ENCODE data around the gene CLSTN2.

The CLSTN2 gene

GRCh38 chr3:140053794-140054193, 118.8 kb downstream of the CLSTN2 start:
- DNase-seq = no peak

DNA sequence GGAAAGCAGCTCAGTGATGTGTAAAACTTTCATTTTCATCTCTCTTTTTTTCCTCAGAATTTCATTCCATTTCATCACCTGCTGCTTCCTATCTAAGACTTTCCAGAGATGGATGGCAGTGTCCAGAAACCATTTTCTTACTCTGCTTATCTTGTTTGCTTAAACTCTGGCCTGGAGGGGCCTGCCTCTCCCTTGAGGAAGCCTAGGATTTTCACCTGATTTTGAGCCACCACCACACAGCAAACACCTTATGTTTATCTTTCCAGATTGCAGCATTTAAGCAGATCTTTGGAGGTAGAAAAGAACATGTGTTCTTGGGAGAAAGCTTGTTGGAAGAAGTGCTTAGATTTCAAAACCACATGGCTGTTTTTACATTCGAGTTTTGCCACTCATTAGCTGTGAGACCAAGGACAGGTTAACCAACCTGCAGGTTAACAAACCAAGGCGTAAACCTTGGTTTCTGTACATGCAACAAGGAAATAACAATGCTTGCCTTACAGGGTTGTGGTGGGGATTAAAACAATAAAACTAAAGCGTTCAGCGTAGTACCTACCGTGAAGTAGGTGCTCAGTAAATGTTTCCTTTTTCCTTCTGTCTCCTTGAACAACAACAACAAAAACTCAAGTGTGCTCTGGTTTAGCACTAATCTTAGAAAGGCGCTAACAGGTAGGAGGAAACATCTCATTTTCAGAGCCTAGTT, 120.3 kb downstream of the CLSTN2 start:
- no peak for DNase-seq

- no peak for DNase-seq
Observed at GRCh38 chr3:140056047-140056446, 121.1 kb downstream of the CLSTN2 start.

GRCh38 chr3:140061211-140061610, 126.2 kb downstream of the CLSTN2 start:
- no peak for DNase-seq

DNA sequence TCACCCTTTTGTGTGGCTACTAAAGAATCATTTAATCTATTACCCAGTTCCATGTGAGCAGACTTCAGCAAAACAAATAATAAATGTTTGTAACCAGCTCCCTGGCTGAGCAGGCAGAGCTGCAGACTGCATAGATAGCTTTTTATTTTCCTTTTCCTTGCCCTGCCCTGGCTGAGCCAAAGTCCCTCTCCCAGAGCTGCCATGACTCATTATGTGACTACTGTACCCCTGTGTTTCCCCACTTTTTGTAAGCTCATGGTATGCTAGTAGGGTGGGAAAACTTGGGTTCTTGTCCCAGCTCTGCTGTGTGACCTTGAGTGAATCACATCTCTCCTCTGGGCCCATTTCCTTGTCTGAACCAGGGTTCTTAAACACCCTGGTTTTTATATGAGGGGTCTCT, 127.5 kb downstream of the CLSTN2 start:
- no peak for DNase-seq

GRCh38 chr3:140067487-140067886, 132.5 kb downstream of the CLSTN2 start:
- DNase-seq = no peak

DNA sequence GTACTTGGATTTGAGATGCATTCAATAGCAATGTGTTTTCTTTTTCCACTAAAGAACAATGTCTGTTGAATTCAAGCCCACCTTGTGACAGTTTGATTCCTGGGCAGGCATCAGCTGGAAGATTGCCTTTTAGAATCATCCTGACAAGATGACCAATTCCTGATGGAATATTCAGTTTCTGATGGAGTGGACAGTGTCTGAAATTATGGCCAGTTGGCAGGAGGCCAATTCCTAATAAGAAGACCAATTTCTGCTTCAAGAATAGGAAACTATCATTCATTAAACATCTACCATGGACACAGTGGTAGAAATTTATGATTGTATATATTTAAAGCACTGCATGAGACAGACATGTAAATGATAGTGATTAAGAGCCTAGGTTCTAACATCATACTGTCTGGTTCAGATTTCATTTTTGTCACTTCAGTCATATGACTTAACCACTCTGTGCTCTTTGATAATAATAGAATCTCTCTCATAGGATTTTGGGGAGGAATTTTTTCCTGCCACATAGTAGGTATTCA, 133.6 kb downstream of the CLSTN2 start:
- DNase-seq = no peak

- DNase-seq = no peak
Observed at GRCh38 chr3:140073278-140074045, 138.5 kb downstream of the CLSTN2 start.

DNA sequence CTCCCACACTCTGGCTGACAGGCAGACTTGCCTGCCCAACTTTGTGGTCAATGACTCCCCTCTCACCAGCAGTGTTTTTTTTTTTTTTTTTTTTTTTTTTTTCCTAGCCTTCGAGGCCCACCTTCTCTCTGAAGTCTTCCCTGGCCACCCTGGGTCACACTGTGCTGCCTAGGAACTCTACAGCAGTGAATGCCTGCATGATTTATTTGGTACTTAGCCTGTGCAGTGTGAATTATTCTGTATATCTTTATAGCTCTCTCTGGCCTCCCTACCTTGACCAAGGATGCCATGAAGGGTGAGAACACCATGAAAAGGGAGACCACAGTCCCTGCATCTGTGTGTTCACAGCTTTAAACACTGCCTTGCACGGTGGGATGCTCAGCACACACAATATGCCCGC, 141.6 kb downstream of the CLSTN2 start:
- no peak for DNase-seq

DNA sequence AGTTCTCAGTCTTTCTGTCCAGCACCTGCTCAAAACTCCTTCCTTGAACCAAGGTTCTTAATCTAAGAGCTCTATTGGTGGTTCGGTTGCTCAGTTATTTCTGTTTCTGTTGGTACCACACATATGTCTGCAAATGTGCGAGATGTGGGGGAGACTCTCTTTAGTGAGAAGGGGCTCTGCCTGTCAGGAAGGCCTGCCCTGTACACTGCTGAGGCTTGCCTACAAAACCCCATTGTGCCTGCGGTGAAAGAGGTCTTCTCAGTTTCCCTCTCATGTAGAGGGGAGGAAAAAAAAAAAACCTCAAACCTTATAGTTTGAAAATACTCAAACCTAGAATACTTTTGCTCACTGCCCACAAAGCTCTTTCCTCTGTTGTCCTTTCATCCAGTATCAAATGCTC, 142.4 kb downstream of the CLSTN2 start:
- no peak for DNase-seq

DNA sequence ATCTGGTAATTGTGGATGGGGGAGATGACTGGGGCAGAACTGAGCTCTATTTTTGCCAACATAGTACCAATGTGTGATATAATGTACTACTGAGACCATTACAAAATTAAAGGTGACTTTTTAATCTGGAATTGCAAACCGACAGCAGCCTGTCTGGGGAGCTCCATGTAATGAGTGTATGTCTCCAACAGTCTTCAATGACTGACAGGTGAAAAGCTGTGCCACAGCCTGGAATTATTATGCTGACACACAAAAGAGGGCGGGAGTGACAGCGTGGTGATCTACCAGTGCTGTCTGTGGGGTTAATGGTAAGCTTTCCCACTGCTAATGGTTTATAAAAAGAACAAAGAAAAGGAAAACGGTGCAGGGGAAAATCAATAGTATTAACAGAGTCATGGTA, 143.4 kb downstream of the CLSTN2 start:
- no peak for DNase-seq

DNA sequence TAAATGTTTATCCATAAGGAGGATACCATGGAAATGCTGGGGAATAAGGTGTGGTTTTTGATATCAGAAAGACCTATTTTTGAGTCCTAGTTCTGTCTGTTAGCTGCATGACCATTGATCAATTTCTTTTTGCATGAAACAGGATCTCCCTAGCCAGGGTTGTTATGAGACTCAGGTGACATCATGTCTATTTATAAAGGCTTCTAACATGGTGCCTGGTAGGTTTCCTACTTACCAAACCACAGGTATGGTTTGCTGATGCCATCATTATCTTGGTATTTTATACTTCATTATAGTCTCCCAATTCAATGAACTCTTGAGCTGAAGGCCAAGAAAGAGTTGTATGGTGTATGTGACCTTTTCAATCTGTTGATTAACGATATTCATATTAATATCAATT, 144.0 kb downstream of the CLSTN2 start:
- no peak for DNase-seq

DNA sequence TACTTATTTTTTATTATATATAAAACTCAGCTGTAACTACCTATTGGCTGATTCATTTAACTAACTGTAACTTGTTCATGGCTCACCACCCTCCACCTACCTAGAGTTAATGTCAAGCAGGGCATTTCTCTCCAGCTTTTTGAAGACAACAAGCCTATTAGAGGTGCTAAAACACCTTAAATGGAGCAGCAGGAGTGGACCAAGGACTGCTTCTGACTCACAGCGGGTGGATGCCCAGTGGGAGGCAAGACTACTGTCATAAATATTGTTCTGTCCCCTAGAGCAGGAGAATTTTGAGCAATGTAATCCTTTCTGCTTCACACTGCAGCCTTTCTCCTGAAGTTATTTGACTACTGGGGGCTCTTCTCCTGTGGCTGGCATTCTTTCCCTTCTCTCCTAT, 146.9 kb downstream of the CLSTN2 start:
- no peak for DNase-seq

GRCh38 chr3:140085001-140085400, 150.0 kb downstream of the CLSTN2 start:
- DNase-seq = no peak

GRCh38 chr3:140086642-140087041, 151.7 kb downstream of the CLSTN2 start:
- DNase-seq = no peak

DNA sequence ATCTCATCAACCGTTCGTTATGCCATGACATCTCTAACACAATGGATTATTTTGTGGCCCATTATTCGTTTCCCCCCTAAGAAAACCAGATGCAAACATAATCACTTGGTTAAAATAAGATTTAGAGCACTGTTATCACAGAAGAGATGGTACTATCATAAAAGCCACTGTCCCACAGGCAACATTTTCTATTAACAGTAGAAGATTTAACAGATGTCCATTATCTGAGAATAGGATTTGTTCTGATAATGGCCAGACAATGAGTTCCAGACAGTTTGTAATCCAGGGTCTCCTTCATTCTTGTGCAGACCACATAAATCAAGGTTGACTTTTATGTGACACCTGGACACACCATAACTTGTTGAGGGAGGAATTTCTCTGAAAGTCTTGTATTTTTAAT, 153.1 kb downstream of the CLSTN2 start:
- no peak for DNase-seq

DNA sequence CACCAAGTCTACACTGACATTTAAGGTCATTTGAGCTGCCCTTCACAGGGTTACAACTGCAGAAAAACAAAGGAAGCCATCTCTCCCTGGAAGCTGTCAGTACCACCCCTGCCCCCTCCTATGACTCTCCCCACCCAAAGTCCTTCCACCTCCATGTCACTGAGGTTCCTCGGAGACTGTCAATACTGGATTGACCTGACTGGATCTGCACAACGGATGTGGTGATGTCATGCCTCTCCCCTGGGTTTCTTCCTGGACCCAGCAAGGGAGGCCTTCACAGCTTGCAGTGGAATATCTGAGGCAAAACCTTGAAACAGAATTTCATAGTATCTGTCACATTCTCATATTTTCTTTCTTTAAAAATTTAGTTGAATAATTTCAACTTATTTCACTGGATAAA, 153.5 kb downstream of the CLSTN2 start:
- no peak for DNase-seq

GRCh38 chr3:140089403-140090072, 154.6 kb downstream of the CLSTN2 start:
- DNase-seq = no peak

DNA sequence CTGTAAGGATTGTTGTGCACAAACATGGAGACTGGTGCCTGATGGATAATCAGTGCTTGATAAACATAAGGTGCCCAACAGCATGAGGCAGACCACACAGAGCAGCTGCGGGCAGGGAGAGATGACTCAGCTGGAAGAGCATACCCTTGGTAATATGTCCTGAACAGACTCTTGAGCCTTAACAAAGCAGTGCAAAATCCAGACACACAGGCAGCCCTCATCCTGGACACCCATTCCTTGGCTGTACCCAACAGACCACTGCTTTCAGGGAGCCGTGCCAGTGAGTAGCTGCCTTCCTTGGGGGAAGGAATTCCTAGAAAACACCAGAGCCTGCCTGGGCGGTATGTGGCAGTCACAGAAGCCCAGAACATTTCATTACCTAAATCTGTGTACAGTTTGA, 156.2 kb downstream of the CLSTN2 start:
- DNase-seq = no peak

DNA sequence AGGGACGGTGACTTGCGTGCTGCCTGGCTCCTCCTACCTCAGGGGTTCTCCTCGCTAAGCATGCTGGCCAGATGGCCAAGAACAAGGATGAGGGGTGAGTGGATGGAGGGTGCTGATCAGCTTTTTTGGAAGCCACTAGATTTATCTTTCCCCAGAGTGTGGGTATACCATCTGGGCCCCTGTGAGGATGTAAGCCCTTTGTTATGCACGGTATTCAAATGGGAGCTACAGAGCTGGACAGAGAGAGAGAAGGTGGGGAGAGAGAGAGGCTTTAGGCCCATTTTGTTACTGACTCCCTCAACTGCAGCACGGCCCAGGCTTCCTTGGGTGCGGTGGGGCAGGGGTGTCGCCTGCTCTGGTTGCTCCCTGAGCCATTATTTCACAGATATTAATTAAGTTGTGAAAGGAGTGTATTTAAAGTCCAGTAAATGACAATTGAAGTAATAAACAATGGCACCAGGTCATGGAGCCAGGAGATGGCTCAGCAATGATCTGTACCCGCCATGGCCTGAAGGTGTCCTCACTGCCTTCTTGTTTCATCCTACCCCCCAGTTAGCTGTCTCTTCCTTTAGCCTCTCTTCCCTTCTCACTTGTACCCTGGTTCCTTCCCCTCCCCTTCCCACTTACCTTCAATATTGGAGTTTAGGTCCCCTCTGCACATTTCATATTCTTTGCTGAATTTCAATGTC, 158.0 kb downstream of the CLSTN2 start:
- DNase-seq = no peak

- no peak for DNase-seq
Observed at GRCh38 chr3:140093742-140094141, 158.8 kb downstream of the CLSTN2 start.

GRCh38 chr3:140094487-140094886, 159.5 kb downstream of the CLSTN2 start:
- DNase-seq = no peak

GRCh38 chr3:140096037-140096436, 161.1 kb downstream of the CLSTN2 start:
- DNase-seq = no peak
